ENCODE results near the gene MOCOS.

DNA sequence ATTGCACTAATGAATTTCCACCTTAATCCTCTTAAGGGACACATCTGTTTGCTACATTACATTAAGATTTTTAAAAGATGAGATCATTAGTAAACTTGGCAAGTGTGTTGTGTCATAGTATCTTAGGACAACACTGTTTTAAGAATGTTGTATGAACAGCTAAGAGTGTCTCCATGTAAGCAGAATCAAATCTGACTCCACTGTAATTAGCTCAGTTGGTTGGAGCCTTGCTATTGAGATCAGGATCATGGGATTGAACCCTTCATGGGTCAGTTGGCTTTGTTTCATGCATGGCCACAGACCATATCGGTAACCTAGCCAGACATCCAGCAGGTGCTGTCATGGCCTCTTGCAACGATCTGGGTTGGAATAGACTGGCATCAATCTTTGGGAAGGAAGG is 115.4 kb downstream of the MOCOS start:
- TF ChIP-seq, protein P1, sequence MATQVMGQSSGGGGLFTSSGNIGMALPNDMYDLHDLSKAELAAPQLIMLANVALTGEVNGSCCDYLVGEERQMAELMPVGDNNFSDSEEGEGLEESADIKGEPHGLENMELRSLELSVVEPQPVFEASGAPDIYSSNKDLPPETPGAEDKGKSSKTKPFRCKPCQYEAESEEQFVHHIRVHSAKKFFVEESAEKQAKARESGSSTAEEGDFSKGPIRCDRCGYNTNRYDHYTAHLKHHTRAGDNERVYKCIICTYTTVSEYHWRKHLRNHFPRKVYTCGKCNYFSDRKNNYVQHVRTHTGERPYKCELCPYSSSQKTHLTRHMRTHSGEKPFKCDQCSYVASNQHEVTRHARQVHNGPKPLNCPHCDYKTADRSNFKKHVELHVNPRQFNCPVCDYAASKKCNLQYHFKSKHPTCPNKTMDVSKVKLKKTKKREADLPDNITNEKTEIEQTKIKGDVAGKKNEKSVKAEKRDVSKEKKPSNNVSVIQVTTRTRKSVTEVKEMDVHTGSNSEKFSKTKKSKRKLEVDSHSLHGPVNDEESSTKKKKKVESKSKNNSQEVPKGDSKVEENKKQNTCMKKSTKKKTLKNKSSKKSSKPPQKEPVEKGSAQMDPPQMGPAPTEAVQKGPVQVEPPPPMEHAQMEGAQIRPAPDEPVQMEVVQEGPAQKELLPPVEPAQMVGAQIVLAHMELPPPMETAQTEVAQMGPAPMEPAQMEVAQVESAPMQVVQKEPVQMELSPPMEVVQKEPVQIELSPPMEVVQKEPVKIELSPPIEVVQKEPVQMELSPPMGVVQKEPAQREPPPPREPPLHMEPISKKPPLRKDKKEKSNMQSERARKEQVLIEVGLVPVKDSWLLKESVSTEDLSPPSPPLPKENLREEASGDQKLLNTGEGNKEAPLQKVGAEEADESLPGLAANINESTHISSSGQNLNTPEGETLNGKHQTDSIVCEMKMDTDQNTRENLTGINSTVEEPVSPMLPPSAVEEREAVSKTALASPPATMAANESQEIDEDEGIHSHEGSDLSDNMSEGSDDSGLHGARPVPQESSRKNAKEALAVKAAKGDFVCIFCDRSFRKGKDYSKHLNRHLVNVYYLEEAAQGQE (IDR thresholded peaks at IDR 0.05; ENCODE audit: low read depth) = no peak
- TF ChIP-seq TAF1 (IDR thresholded peaks at IDR 0.05; ENCODE audit: low read depth) = no peak
- TF ChIP-seq ZBTB7A (IDR thresholded peaks at IDR 0.05; ENCODE audit: low read depth) = no peak
- TF ChIP-seq CEBPB (IDR thresholded peaks at IDR 0.05) = no peak
- no peak for TF ChIP-seq NFIC (IDR thresholded peaks at IDR 0.05)
